Mesodermal cell (in vitro differentiated cells): Measurements from ENCODE around the gene HSF4.

ENCODE experiments used
- H3K27ac ChIP-seq: 2 replicates; pipeline ENCODE4 v1.7.0; 2013; ENCODE audit warnings: mild to moderate bottlenecking, low read depth, low read length, moderate library complexity; ENCODE audit not compliant: severe bottlenecking
- H3K36me3 ChIP-seq: 2 replicates; pipeline ENCODE4 v1.7.1; 2013; ENCODE audit warnings: mild to moderate bottlenecking, low read length, moderate library complexity; ENCODE audit not compliant: control insufficient read depth, insufficient read depth
- H3K4me1 ChIP-seq: one replicate; pipeline ENCODE4 v1.7.1; 2013; ENCODE audit warnings: mild to moderate bottlenecking, low read length; ENCODE audit not compliant: insufficient read depth, control insufficient read depth, poor library complexity, severe bottlenecking
- H3K4me3 ChIP-seq: 2 replicates; pipeline ENCODE4 v1.7.0; 2013; ENCODE audit warnings: low read length, control low read depth, mild to moderate bottlenecking; ENCODE audit not compliant: insufficient read depth, poor library complexity, severe bottlenecking; ENCODE audit errors: extremely low read depth
- H3K9me3 ChIP-seq: 2 replicates; pipeline ENCODE4 v1.7.1; 2013; ENCODE audit warnings: mild to moderate bottlenecking, low read length, moderate library complexity; ENCODE audit not compliant: control insufficient read depth
- WGBS, 2 experiments: methylation state at CpG; one replicate each; pipeline ENCODE4 v1.1.5; 2013; ENCODE audit warnings: missing lambda C conversion rate in 2 of 2; ENCODE audit not compliant: insufficient coverage in 2 of 2; 5-methylcytosine and 5-hydroxymethylcytosine counted together

The HSF4 gene

DNA sequence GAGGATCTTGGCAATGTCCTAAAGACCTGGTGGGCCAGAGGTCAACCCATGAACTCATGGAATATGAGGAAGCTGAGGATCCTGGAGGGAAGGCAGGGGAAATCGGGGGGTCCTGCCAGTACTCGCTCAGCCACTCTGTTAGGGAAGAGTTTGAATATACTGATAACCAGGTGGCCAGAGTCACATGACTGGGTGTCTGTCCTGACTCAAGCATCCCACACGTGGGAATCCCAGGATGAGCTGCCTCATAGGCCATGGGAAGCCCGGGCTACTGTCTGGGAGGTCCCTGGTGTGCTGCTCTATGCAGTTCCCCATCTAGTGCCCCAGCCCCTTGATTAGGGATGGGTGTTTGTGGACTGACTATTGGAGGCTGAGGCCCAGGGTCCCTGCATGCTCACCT is 23.8 kb downstream of the HSF4 start:
- peaks cover 5% of the 10 kb centered on the region for H3K36me3 ChIP-seq
- no peak overlapping the region for H3K4me3 ChIP-seq
- no peak overlapping the region for H3K27ac ChIP-seq
- WGBS, 2 experiments, result 77 to 92% methylated on average over 3 to 4 of the region's 4 CpGs
- peaks cover 37% of the 10 kb centered on the region for H3K4me1 ChIP-seq
- H3K9me3 ChIP-seq, result no peaks in the 10 kb centered on the region

DNA sequence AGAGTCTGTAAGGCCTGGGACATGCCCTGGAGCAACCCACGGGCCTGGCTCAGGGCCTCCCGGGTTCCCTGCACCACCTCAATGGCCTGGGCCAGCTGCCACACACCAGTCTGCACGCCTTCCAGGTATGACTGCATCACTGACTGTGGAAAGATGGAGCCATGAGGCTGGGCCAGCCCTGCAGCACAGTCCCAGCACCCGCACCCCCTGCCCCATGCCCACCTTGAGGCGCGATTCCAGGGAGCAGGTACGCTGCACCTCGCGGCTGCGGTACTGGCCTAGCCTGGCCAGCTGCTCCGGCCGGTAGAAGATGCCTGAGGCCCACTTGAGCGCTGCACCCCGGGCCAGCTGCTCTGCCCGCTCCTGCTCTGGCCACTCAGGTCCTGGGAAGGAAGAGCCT is 24.3 kb downstream of the HSF4 start:
- peaks cover 9% of the 10 kb centered on the region for H3K36me3 ChIP-seq
- peaks cover 41% of the 10 kb centered on the region for H3K4me1 ChIP-seq
- no peak overlapping the region for H3K4me3 ChIP-seq
- H3K9me3 ChIP-seq, result no peaks in the 10 kb centered on the region
- WGBS, 2 experiments, result 95 to 96% methylated on average over 12 to 14 of the region's 15 CpGs
- no peak overlapping the region for H3K27ac ChIP-seq

DNA sequence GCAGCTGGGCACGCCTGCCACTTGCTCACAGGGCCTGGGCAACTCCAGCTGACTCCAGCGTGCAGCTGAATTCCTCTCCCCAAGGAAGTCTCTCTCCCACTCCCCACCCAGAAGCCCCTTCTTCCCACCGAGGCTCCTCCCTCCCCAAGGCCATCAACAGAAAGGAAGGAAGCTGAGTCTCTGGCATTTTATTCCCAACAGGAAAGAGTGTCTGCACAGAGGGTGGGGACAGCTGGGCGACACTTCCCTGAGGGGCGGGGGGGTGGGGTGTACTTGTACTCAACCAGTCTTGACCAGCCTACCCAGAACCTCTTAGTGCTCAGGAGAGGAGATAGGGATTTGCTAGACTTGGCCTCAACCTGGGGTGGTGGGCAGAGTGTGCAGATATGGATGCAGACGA is 25.5 kb downstream of the HSF4 start, which contains the start of gene EXOC3L1:
Gene EXOC3L1 (minus strand): TSS at position 96 of the 400 bp plus-strand sequence. CDS start 460 bp downstream, outside the sequence.
- Histone ChIP-seq H3K27ac (no peak within 1 kb of the TSS), H3K9me3 (no peaks in the 10 kb centered on the region), H3K36me3 (peaks cover 22% of the 10 kb centered on the region), H3K4me3 (peak within 1 kb of the TSS; percentile 22), H3K4me1 (peaks cover 42% of the 10 kb centered on the region)
- WGBS, 2 experiments, result 39 to 79% methylated on average over 2 to 3 of the region's 6 CpGs

DNA sequence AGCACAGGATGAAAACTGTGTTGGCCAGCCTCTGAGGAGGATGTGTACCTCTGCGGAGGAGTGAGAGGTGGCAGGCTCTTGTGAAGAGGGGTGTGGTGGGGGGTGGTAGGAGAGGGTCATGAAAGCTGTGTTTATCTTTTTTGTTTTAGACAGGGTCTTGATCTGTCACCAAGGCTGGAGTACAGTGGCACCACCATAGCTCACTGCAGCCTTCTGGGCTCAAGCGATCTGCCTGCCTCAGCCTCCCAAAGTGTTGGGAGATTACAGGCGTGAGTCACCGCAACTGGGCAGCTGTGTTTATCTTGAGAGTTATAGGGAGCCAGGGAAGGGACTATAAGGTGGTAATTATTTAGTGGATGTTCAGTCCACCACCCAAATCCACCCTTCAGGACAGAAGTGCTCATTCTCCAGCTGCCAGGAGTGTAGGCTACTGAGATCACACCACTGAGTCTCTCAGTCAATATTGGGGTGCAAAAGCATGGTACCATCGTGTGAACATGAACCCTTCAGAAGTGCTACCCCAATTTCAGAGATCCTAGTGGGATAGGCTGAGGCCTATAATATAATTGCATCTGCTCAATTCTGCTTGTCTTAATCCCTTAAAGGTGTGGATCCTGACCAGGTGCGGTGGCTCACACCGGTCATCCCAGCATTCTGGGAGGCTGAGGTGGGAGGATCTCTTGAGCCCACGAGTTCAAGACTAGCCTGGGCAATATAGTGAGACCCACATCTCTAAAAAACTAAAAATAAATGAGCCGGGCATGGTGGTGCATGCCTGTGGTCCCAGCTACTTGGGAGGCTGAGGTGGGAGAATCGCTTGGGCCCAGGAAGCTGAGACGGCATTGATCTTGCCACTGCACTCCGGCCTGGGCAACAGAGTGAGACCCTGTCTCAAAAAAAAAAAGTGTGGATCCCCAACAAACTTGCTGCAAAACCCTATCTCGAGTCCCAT is 26.2 kb downstream of the HSF4 start:
- no peak overlapping the region for H3K4me3 ChIP-seq
- H3K4me1 ChIP-seq, result peaks cover 39% of the 10 kb centered on the region
- WGBS, 2 experiments, result 89 to 91% methylated on average over 5 to 6 of the region's 13 CpGs
- no peak overlapping the region for H3K27ac ChIP-seq
- peaks cover 29% of the 10 kb centered on the region for H3K36me3 ChIP-seq
- no peaks in the 10 kb centered on the region for H3K9me3 ChIP-seq

DNA sequence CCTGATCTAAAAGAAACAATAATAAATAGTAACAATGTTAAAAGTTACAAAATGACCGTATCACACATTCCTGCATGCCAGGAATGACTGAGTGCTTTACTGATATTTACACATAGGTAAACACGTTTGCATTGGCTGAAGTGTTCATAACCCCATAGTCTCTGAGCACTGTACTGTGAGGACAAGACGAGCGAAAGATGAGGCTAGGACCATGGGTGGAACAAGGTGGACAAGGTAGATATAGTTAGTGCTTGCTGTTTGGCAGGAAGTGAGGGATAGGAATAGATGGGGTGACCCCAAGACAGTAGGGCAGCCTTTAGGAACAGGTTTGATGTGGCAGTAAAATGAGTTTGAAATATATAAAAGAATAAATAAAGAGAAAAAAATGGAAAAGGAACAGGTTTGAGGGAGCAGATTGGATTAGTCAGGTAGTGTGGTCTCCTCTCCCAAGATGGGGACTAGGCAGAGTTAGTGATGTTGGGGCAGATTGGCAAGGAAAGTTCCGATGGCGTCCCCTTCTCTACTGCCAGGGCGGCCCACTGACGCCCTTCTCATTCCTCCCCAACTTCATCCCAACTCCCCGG is 27.0 kb downstream of the HSF4 start:
- H3K9me3 ChIP-seq, result no peaks in the 10 kb centered on the region
- peaks cover 31% of the 10 kb centered on the region for H3K4me1 ChIP-seq
- H3K36me3 ChIP-seq, result peaks cover 36% of the 10 kb centered on the region
- WGBS, 2 experiments, result 28 to 44% methylated on average over 6 to 7 of the region's 9 CpGs
- H3K4me3 ChIP-seq, result peak overlapping the region; percentile 100
- H3K27ac ChIP-seq, result no peak overlapping the region

DNA sequence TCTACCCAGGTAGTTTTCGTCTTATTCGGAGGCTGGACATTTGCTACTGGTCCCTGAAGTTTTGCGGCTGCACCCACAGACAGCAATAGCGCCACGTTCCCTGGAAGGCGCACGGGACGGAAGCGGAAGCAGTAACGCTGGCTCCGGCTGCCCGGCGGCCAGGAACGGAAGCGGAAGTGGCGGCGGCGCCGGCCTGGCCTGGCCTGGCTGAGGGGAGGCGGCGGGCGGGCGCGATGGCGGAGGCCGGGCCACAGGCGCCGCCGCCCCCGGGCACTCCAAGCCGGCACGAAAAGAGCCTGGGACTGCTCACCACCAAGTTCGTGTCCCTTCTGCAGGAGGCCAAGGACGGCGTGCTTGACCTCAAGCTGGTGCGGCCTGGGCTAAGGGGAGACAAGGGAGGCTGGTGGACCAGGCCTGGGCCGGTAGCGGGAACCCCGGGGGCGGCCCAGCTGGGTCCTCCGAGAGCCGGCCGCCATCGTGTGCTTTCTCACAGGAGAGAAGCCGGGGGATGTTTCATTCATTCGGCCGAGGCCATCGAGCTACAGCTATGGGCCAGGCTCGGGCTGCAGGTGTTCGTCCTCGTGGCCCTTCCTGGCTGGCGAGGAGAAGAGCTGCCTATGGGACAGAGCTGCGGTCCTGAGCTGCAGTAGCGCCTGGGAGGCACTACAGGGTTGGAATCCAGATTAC is 27.6 kb downstream of the HSF4 start, which contains the start of gene E2F4:
Gene E2F4 (plus strand): TSS at position 161 of the 687 bp plus-strand sequence. CDS start 73 bp downstream, at position 234.
- WGBS, 2 experiments, result 0% methylated on average over 49 to 54 of the region's 54 CpGs
- no peaks in the 10 kb centered on the region for H3K9me3 ChIP-seq
- peak within 1 kb of the TSS; percentile 100 for H3K4me3 ChIP-seq
- H3K36me3 ChIP-seq, result peaks cover 42% of the 10 kb centered on the region
- peak within 1 kb of the TSS; percentile 23 for H3K27ac ChIP-seq
- H3K4me1 ChIP-seq, result peaks cover 24% of the 10 kb centered on the region

DNA sequence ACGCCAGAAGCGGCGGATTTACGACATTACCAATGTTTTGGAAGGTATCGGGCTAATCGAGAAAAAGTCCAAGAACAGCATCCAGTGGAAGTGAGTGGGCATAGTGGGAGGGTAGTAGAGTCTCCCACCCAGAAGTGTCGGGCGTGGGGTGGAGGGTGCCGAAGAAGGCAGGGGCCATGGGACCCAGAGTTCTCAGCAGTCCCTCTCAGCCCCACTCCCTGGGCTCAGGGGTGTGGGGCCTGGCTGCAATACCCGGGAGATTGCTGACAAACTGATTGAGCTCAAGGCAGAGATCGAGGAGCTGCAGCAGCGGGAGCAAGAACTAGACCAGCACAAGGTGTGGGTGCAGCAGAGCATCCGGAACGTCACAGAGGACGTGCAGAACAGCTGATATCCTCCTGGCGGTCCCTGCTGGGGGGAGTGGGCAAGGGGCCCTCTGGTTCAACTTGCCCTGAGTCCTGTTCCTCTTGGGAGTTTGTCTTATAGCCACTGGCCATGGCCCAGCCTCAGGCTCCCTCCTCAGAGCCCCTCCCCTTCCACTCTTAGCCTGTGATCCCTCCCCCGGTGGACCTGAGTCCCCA is 28.3 kb downstream of the HSF4 start:
- peak overlapping the region; percentile 23 for H3K27ac ChIP-seq

DNA sequence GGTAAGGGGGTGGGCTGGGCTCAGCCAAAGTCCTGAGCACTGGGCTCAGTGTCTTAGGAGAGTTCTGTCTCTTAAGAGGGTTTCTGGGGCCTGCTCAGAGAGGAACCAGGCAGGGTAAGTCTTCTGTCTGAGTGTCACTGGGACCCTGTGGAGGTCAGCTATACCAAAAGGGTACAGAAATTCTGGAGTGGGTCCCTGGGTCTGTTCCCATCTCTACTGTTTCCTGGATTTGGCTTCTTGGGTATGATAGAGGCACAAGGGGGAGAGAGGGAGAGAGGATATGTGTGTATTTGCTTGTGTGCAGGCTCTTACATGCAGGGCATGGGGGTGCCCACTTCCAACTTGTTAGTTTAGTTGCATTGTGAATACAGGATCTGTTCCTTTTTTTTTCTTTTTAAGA is 29.0 kb downstream of the HSF4 start:
- Histone ChIP-seq H3K36me3 (peaks cover 56% of the 10 kb centered on the region), H3K9me3 (no peaks in the 10 kb centered on the region), H3K4me1 (peaks cover 19% of the 10 kb centered on the region), H3K27ac (no peak overlapping the region), H3K4me3 (peak overlapping the region; percentile 100)

More for the DNA sequence above, 28.3 kb downstream of the HSF4 start:
- Histone ChIP-seq H3K4me3 (peak overlapping the region; percentile 100), H3K4me1 (peaks cover 19% of the 10 kb centered on the region), H3K36me3 (peaks cover 50% of the 10 kb centered on the region), H3K9me3 (no peaks in the 10 kb centered on the region)
- WGBS, 2 experiments, result 43 to 47% methylated on average over 16 to 17 of the region's 17 CpGs

DNA sequence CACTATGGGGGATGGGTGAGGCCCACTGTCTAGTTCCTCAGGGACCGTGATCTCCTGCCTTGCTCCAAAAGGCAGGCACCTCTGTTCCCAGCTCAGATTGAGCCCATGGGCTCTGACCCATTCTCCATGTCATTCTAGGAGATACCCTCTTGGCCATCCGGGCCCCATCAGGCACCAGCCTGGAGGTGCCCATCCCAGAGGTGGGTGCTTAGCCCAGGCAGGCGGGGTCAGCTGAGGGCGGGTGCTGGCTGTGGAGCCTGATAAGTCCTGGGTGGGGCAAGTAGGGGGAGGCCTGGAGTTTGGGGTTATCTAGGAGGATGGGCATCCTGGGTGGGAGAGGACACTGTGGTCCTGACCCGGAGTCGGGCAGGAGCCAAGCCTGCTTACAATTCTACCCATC is 29.7 kb downstream of the HSF4 start:
- Histone ChIP-seq H3K9me3 (no peaks in the 10 kb centered on the region), H3K36me3 (peaks cover 62% of the 10 kb centered on the region), H3K4me3 (no peak overlapping the region), H3K4me1 (peaks cover 19% of the 10 kb centered on the region), H3K27ac (no peak overlapping the region)
- WGBS, 2 experiments, result 100% methylated on average over 1 of the region's 6 CpGs

DNA sequence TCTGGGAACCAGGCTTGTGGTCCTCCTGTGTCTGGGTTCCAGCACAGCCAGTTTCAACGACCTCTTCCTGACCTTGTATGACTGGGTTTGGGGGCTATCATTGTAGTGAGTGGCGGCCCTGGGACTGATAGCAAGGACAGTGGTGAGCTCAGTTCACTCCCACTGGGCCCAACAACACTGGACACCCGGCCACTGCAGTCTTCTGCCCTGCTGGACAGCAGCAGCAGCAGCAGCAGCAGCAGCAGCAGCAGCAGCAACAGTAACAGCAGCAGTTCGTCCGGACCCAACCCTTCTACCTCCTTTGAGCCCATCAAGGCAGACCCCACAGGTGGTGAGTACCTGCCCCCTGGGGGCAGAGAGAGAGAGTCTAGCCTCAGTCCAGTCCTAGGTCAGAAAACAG is 31.1 kb downstream of the HSF4 start:
- WGBS, 2 experiments, result 87 to 92% methylated on average over 4 to 5 of the region's 5 CpGs
- no peaks in the 10 kb centered on the region for H3K9me3 ChIP-seq
- H3K27ac ChIP-seq, result no peak overlapping the region
- peaks cover 70% of the 10 kb centered on the region for H3K36me3 ChIP-seq
- H3K4me1 ChIP-seq, result peaks cover 14% of the 10 kb centered on the region
- H3K4me3 ChIP-seq, result no peak overlapping the region
